ENCODE measurements around the gene RSPO3. TPM values are rescaled to one million over a fixed set of nuclear protein-coding genes. Genes with fewer than 3 reads are reported as not detected.
"Not testable (repeated sequence)": the region's sequence is repeated elsewhere in the genome, so short reads cannot be mapped to it uniquely, and the experiment has no call there.

The RSPO3 gene
- total RNA-seq, 1 experiment from 2014 or later, result not detected

- Histone ChIP-seq H3K79me2 (ENCODE audit: low read length) (no peaks in the 10 kb centered on the region), H3K4me1 (ENCODE audit: insufficient read depth, low read length) (peaks cover 9% of the 10 kb centered on the region), H3K4me3 (ENCODE audit: low read length) (no peak overlapping the region), H3K9me2 (replicated peaks; ENCODE audit: low read length) (no peaks in the 10 kb centered on the region), H3F3A (ENCODE audit: low read length, unreplicated experiment) (no peaks in the 10 kb centered on the region), H3K4me2 (ENCODE audit: low read length) (no peak overlapping the region), H2AFZ (ENCODE audit: low read length) (no peak overlapping the region), H3K27ac (ENCODE audit: low read length) (no peak overlapping the region), H3K27me3 (ENCODE audit: low read length) (no peaks in the 10 kb centered on the region), H3K9ac (ENCODE audit: low read length) (no peak overlapping the region), H3K36me3 (ENCODE audit: low read depth, low read length) (no peaks in the 10 kb centered on the region), H3K9me3 (ENCODE audit: low read length) (no peaks in the 10 kb centered on the region), H4K20me1 (ENCODE audit: low read length) (no peaks in the 10 kb centered on the region)
- BruUV-seq (replicated peaks), result no TSS peak
- ChIA-PET CTCF (no interaction called here), POLR2A (ENCODE audit: unreplicated experiment) (no interaction called here)
- ATAC-seq, result no peak
- no peak for TF ChIP-seq EZH2phosphoT487 (IDR thresholded peaks at IDR 0.05; ENCODE audit: borderline replicate concordance, low read length)
- no peak for TF ChIP-seq EZH2 (IDR thresholded peaks at IDR 0.05; ENCODE audit: low read length, unreplicated experiment)
- no peak for TF ChIP-seq CTCF (conservative IDR thresholded peaks at IDR 0.05; ENCODE audit: low read depth, low read length)
- no peak for DNase-seq
- intact Hi-C loops (cut with micrococcal nuclease), result no loop called here
Observed at GRCh38 chr6:127212376-127212775, 93.9 kb downstream of the RSPO3 start.

- H3K36me3 ChIP-seq (ENCODE audit: low read depth, low read length); H3K79me2 ChIP-seq (ENCODE audit: low read length); BruUV-seq (replicated peaks); H3K4me3 ChIP-seq (ENCODE audit: low read length); H3F3A ChIP-seq (ENCODE audit: low read length, unreplicated experiment); intact Hi-C loops (cut with micrococcal nuclease); H3K27me3 ChIP-seq (ENCODE audit: low read length); POLR2A ChIA-PET (ENCODE audit: unreplicated experiment); H3K27ac ChIP-seq (ENCODE audit: low read length); H3K9me2 ChIP-seq (replicated peaks; ENCODE audit: low read length); H3K9ac ChIP-seq (ENCODE audit: low read length); CTCF ChIA-PET; H3K4me2 ChIP-seq (ENCODE audit: low read length); H2AFZ ChIP-seq (ENCODE audit: low read length); DNase-seq; H4K20me1 ChIP-seq (ENCODE audit: low read length); H3K9me3 ChIP-seq (ENCODE audit: low read length); ATAC-seq; H3K4me1 ChIP-seq (ENCODE audit: insufficient read depth, low read length): not testable (repeated sequence)
Observed at GRCh38 chr6:127214032-127214431, 95.6 kb downstream of the RSPO3 start.

GRCh38 chr6:127214531-127214930, 96.1 kb downstream of the RSPO3 start:
- POLR2A ChIA-PET (ENCODE audit: unreplicated experiment); H4K20me1 ChIP-seq (ENCODE audit: low read length); BruUV-seq (replicated peaks); H3K27me3 ChIP-seq (ENCODE audit: low read length); H3K4me1 ChIP-seq (ENCODE audit: insufficient read depth, low read length); H3K27ac ChIP-seq (ENCODE audit: low read length); H3K9me3 ChIP-seq (ENCODE audit: low read length); H3K4me2 ChIP-seq (ENCODE audit: low read length); DNase-seq; intact Hi-C loops (cut with micrococcal nuclease); H3K9me2 ChIP-seq (replicated peaks; ENCODE audit: low read length); H3F3A ChIP-seq (ENCODE audit: low read length, unreplicated experiment); H3K79me2 ChIP-seq (ENCODE audit: low read length); H3K36me3 ChIP-seq (ENCODE audit: low read depth, low read length); H2AFZ ChIP-seq (ENCODE audit: low read length); ATAC-seq; CTCF ChIA-PET; H3K9ac ChIP-seq (ENCODE audit: low read length); H3K4me3 ChIP-seq (ENCODE audit: low read length): not testable (repeated sequence)

GRCh38 chr6:127215931-127216330, 97.5 kb downstream of the RSPO3 start:
- Histone ChIP-seq H3K4me1 (ENCODE audit: insufficient read depth, low read length) (no peaks in the 10 kb centered on the region), H3K4me3 (ENCODE audit: low read length) (no peak overlapping the region), H3K27ac (ENCODE audit: low read length) (no peak overlapping the region), H3K36me3 (ENCODE audit: low read depth, low read length) (no peaks in the 10 kb centered on the region), H3K9me3 (ENCODE audit: low read length) (no peaks in the 10 kb centered on the region), H3K27me3 (ENCODE audit: low read length) (no peaks in the 10 kb centered on the region), H3K79me2 (ENCODE audit: low read length) (no peaks in the 10 kb centered on the region), H3K9ac (ENCODE audit: low read length) (no peak overlapping the region), H2AFZ (ENCODE audit: low read length) (no peak overlapping the region), H3K4me2 (ENCODE audit: low read length) (no peak overlapping the region), H3F3A (ENCODE audit: low read length, unreplicated experiment) (no peaks in the 10 kb centered on the region), H4K20me1 (ENCODE audit: low read length) (no peaks in the 10 kb centered on the region), H3K9me2 (replicated peaks; ENCODE audit: low read length) (no peaks in the 10 kb centered on the region)
- BruUV-seq (replicated peaks), result no TSS peak
- ATAC-seq (no peak), DNase-seq (no peak)
- TF ChIP-seq CTCF (conservative IDR thresholded peaks at IDR 0.05; ENCODE audit: low read depth, low read length), result no peak
- TF ChIP-seq EZH2phosphoT487 (IDR thresholded peaks at IDR 0.05; ENCODE audit: borderline replicate concordance, low read length), result no peak
- no peak for TF ChIP-seq EZH2 (IDR thresholded peaks at IDR 0.05; ENCODE audit: low read length, unreplicated experiment)
- CTCF ChIA-PET, result no interaction called here
- POLR2A ChIA-PET (ENCODE audit: unreplicated experiment), result no interaction called here
- intact Hi-C loops (cut with micrococcal nuclease), result no loop called here

Measured in PC-3 (cell line).